Thoracic aorta (tissue), 2 donors: Measurements from ENCODE around the gene MYO5A. TPM values are rescaled to one million over a fixed set of nuclear protein-coding genes. Genes with fewer than 3 reads are reported as not detected.
"Not testable (repeated sequence)": the region's sequence is repeated elsewhere in the genome, so short reads cannot be mapped to it uniquely, and the experiment has no call there.

Experiments
- ATAC-seq: fragments of 150-250 bp; one replicate; pipeline ENCODE4 v1.8.0; 2017; ENCODE audit warnings: low read depth; ENCODE audit not compliant: insufficient number of reproducible peaks, low FRiP score
- DNase-seq: peaks from one replicate; pipeline ENCODE4 v3.0.0-alpha.2; 2020; ENCODE audit warnings: low spot score
- H3K27ac ChIP-seq, 2 donors: fragments of 200-600 bp; sonication (generic); 1 replicate in 1 of 2; 2 replicates in 1 of 2; pipeline ENCODE4 v1.5.1; 2016; ENCODE audit warnings: mild to moderate bottlenecking in 2 of 2, moderate library complexity in 2 of 2
- H3K27me3 ChIP-seq: fragments of 200-600 bp; sonication (generic); replicated peaks from 2 replicates; pipeline ENCODE4 v1.6.0; 2016; ENCODE audit warnings: mild to moderate bottlenecking; ENCODE audit not compliant: insufficient read depth
- H3K36me3 ChIP-seq: fragments of 200-600 bp; sonication (generic); one replicate; pipeline ENCODE4 v1.5.1; 2016
- H3K4me1 ChIP-seq, 2 donors: fragments of 200-600 bp; sonication (generic); 1 replicate in 1 of 2; 2 replicates in 1 of 2; pipeline versions ENCODE4 v1.5.1 to v1.6.0; 2016; ENCODE audit warnings: low read depth in 2 of 2, mild to moderate bottlenecking in 1 of 2; ENCODE audit not compliant: control insufficient read depth in 1 of 2
- H3K4me3 ChIP-seq: fragments of 200-600 bp; sonication (generic); 2 replicates; pipeline ENCODE4 v1.5.1; 2016; ENCODE audit warnings: mild to moderate bottlenecking
- H3K9me3 ChIP-seq: fragments of 200-600 bp; sonication (generic); 2 replicates; pipeline ENCODE4 v1.5.1; 2016
- CTCF ChIP-seq: fragments of 200-600 bp; sonication (generic); IDR thresholded peaks from one replicate; pipeline ENCODE4 v1.5.1; 2019; ENCODE audit warnings: antibody characterized with exemption
- total RNA-seq, 2 donors: library from RNA; depleted of rRNA; stranded (reverse); fragments of >200 nt; gene quantifications; one replicate each; pipeline versions ENCODE4 v1.1.0 to v1.2.3, GENCODE V29; 2016

MYO5A gene
- total RNA-seq, 2 donors from 2014 or later: 37.6 to 58.8 TPM

GRCh38 chr15:52290329-52290728 lies 238.4 kb downstream of the MYO5A start:
- H3K9me3 ChIP-seq: no peaks in the 10 kb centered on the region
- H3K27me3 ChIP-seq: no peaks in the 10 kb centered on the region
- no peak for TF ChIP-seq CTCF
- no peaks in the 10 kb centered on the region for H3K36me3 ChIP-seq
- H3K4me1 ChIP-seq: peaks cover 5 to 6% of the 10 kb centered on the region in 2 donors
- ATAC-seq (no peak), DNase-seq (no peak)
- no peak overlapping the region for H3K27ac ChIP-seq
- no peak overlapping the region for H3K4me3 ChIP-seq

GRCh38 chr15:52289629-52290081 lies 239.0 kb downstream of the MYO5A start:
- no peak for DNase-seq
- no peak for ATAC-seq
- TF ChIP-seq CTCF: no peak
- H3K4me3 ChIP-seq: no peak overlapping the region
- H3K36me3 ChIP-seq: no peaks in the 10 kb centered on the region
- H3K4me1 ChIP-seq: no peaks in the 10 kb centered on the region
- no peak overlapping the region for H3K27ac ChIP-seq
- H3K27me3 ChIP-seq: no peaks in the 10 kb centered on the region
- H3K9me3 ChIP-seq: no peaks in the 10 kb centered on the region

- no peaks in the 10 kb centered on the region for H3K36me3 ChIP-seq
- H3K9me3 ChIP-seq: no peaks in the 10 kb centered on the region
- ATAC-seq (no peak), DNase-seq (no peak)
- no peak overlapping the region for H3K4me3 ChIP-seq
- no peaks in the 10 kb centered on the region for H3K27me3 ChIP-seq
- H3K4me1 ChIP-seq: no peaks in the 10 kb centered on the region
- no peak overlapping the region for H3K27ac ChIP-seq
- TF ChIP-seq CTCF: no peak
Measured at GRCh38 chr15:52288986-52289385, 239.7 kb downstream of the MYO5A start.

- no peaks in the 10 kb centered on the region for H3K27me3 ChIP-seq
- H3K4me1 ChIP-seq: no peaks in the 10 kb centered on the region
- H3K9me3 ChIP-seq: no peaks in the 10 kb centered on the region
- ATAC-seq: no peak
- DNase-seq: no peak
- H3K36me3 ChIP-seq: no peaks in the 10 kb centered on the region
- no peak overlapping the region for H3K4me3 ChIP-seq
- no peak for TF ChIP-seq CTCF
- H3K27ac ChIP-seq: no peak overlapping the region
Measured at GRCh38 chr15:52288051-52288942, 240.4 kb downstream of the MYO5A start.

- no peak for ATAC-seq
- no peak for DNase-seq
Measured at GRCh38 chr15:52287114-52287513, 241.6 kb downstream of the MYO5A start.

GRCh38 chr15:52285941-52286340 lies 242.7 kb downstream of the MYO5A start:
- not testable (repeated sequence) for DNase-seq, H3K27me3 ChIP-seq, H3K27ac ChIP-seq, H3K9me3 ChIP-seq, H3K4me1 ChIP-seq, H3K4me3 ChIP-seq, ATAC-seq, H3K36me3 ChIP-seq

More at GRCh38 chr15:52287114-52287513, 241.6 kb downstream of the MYO5A start:
- no peak overlapping the region for H3K4me3 ChIP-seq
- no peak for TF ChIP-seq CTCF
- no peaks in the 10 kb centered on the region for H3K9me3 ChIP-seq
- H3K27me3 ChIP-seq: no peaks in the 10 kb centered on the region
- no peaks in the 10 kb centered on the region for H3K4me1 ChIP-seq
- H3K36me3 ChIP-seq: no peaks in the 10 kb centered on the region
- H3K27ac ChIP-seq: no peak overlapping the region
